DMS 273 treated with DMSO at 0.1 percent for 48 hours (cell line): ENCODE data around the gene ERC2.
"Not testable (repeated sequence)": the region's sequence is repeated elsewhere in the genome, so short reads cannot be mapped to it uniquely, and the experiment has no call there.

ENCODE experiments used
- DNase-seq: peaks from one replicate; lab custom pipeline; 2025; lab: John Stamatoyannopoulos, UW

The ERC2 gene

DNA sequence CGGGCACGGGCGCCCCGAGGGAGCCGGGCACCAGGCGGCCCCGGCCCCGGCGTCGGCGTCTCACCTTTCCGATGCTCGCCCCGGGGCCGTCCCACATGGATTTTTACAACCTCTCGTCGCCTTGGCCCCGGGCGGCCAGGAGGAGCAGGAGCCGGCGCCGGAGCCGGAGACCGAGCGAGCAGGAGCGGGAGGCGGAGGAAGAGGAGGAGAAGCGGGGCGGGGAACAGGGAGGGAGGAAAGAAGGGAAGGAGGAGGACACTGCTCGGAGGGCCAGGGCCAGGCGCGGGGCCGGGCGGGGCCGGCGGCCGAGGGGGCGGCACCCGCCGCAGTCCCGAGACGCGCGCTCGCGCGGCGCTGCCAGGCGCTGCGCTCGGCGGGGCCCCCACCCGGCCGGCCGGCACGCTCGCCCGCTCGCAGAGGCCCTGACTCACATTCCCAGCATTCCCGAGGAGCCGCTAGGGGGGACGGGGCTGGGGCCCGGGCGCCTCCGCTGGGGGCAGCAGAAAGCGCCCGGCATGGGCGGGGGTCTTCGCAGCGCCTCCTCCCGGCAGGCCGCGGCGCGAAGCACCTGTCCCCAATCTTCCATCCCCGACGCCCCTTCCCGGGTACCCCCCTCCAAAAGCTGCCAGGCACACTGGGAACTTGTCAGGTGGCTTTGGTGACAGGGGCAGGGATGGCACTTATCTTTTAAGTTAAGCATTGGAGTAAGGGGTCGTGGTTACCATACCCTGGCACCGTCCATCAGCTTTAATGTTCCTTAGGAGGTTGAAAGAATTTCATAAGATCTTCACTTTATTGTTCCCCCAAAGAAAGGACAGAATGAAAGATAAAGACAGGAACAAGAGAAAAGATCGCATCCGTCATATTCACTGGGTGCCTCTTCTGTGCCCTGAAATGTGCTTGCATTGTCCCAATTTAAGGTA, at the start of gene ERC2:
Gene ERC2, minus strand, starts transcription at position 284 of the 923 bp plus-strand sequence.
- no peak for DNase-seq

DNA sequence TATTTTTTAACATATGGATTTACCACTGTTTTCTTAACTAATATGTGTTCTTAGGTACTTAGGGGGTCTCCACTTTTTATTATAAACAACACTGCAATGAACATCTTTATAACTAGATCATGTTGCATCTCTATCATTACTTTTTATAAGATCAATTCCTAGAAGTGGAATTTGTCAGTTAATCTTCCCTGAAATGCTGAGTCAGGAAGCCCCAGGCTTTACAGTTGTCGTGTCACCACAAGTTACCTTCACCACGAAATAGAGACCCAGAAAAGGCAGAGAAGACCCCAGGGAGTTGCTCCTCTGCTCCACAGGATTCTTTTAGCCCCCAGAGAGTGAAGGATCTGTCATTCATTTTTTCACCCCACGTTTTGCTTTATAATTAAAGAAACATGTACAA, 34.5 kb upstream of the ERC2 start:
- no peak for DNase-seq

DNA sequence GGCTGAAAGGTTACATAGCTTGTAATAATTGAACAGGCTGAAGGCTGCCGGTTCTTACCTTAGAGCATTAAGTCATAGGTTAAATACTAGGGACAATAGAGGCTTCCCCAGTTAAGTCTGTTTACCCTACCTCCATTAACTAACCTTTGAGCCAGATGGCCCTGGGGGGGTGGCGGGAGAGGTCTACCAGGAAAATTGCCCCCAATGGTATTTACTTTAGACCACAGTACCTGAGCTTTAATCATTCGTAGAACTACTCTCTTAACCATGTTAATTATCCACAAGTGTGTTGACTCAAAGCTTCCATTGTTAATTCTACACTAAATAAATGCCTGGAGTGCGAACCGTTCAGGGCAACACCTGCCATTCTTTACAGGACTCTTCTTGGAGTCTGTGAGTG, 28.1 kb upstream of the ERC2 start:
- DNase-seq = not testable (repeated sequence)

DNA sequence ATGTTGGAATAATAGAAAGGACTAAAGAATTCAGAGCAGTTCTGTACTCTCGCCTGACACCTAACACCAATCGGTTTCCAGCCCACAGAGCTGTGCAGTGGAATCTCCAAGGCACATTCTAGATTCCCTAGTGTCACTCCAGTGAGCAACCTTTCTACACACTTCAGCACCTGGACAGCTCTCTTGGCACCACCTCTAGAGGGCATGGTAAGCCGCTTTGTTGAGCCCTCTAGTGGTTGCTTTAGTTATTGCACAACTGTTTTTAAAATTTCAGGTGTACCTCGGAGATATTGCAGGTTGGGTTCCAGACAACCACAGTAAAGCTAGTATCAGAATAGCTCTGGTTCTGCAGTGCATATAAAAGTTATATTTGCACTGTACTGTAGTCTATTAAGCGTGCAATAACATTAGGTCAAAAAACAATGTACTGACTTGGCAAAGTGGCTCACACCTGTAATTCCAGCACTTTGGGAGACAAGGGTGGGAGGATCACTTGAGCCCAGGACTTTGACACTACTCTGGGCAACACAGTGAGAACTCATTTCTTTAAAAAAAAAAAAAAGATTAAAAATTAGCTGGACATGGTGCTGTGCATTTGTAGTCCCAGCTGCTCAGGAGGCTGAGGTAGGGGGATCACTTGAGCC, 26.5 kb upstream of the ERC2 start:
- DNase-seq = peak; percentile 14

DNA sequence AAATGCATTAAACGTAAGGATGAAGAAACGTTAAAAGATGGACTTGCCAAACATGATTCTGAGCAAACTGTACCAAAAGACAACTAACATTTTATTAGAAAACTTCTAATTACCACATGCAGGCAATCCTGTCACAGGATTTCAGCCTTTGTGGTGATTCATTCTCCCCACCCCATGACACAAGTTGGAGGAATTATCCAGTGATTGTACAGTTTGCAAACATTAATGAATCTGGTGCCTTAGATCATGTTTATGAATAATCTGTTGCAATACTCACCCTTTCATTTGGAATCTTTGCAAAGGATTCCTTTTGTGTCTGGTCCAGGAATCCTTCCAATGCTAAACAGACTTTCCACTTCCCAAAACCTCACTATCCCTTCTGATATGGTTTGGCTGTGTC, 23.3 kb upstream of the ERC2 start:
- DNase-seq = no peak

DNA sequence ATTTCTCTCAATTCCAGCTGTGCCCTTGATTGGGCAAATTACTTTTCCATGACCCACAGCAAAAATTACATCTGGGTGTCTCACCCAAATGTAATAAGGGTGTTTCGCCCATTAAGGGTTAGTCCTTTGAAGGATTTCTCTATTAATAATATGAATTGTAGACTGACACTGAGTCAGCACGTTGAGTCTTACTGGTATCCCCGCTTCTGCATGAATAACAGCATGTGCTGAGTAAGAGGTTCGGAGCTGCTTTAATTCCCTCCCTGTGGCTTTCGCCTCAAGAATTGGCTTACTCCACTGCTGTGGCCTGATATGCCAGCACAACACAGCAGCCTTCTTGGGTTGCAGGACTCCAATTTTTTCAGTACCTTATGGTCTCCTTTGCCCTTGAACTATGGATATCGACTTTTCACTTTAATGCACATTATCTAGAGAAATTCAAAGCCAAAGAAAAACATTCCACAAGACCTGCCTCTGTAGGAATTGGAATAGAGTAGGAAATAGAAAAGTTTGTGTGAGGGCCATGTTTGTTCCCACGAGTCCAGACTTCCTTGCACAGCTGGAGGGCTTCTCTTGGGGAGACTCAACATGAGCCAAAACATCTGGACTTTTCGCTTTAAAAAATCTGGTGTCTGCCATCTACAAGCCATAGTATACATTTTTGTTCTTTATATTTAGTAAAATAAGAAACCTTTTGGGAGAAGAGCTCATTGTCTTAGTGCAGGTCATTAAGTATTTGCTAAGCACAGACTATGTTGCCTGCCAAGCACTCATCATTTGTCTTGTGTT, 20.7 kb upstream of the ERC2 start:
- no peak for DNase-seq

DNA sequence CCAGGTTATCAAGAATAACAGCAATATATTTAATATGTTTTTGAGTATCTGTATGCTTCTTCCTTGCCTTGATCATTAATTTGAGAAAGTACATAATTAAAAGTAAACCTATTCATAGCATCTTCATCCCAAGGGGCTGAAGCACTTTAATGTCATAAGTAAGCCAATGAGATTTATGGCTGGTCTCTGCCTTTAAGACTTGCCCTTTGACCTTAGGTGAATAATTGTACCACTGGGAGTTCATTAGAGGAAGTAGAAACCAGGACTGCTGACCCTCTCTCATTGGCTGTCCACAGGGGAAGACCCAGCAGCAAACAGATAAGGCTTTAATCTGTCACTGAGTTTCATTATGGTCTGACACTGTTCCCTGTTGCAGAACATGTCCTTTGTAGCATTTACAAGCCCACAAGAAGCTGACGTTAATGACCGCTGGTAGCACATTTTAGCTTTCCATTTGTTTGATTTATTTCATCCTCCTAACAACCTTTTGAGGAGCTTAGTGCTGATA, 16.3 kb upstream of the ERC2 start:
- no peak for DNase-seq

DNA sequence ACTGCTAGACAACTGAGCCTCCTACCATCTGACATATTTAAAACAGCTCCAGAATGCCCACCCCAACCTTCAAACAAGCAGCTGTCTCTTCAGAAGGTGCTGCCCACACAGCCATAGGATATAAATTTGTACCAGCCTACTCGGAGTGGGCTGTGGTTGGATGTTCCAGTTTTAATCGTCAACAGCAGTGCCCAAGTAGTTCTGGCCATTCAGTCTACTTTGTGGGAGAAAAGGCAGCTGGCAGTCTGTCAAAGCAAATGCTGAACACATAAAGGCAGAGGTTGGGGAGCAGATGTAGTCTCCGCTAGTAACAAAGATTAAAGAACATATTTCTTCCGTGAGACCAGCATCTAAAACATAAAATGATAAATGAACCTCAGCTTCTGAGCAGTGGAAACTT, 15.9 kb upstream of the ERC2 start:
- DNase-seq = no peak

DNA sequence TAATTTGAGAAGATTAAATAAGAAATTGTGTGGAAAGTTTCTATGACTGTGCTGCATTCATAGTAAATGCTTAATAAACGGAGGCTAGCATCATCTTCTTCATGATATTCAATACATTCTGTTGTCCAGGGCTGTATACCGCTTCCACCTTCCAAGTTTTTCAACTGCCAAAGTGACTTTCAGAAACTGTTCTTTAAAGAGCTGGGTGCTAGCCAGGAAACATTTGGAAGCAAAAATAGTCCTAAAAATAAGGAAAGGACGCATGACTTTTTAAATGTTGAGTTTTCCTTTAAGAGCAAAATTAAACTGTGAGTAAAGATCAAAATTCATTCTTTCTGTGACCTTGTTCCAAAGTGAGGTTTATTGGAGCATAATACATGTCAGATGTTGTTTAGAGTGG, 9.4 kb upstream of the ERC2 start:
- DNase-seq = no peak

DNA sequence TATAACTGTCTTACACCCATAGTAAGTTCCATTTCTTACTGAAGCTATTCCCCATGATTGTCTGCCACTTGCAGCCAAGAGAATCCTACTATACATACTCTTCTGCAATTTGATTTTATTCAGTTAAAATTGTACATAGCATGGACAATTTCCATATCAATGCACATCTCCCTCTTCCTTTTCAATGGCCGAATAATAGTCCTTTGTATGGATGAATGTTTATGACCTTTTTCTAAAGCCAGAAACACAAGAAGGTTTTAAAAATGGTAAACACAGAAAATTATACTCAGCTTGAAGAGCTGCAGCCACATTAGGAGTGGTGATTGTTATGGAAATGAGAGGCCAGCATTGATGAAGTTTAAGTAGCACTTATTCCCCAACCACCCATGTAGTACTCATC, 8.5 kb upstream of the ERC2 start:
- no peak for DNase-seq

DNA sequence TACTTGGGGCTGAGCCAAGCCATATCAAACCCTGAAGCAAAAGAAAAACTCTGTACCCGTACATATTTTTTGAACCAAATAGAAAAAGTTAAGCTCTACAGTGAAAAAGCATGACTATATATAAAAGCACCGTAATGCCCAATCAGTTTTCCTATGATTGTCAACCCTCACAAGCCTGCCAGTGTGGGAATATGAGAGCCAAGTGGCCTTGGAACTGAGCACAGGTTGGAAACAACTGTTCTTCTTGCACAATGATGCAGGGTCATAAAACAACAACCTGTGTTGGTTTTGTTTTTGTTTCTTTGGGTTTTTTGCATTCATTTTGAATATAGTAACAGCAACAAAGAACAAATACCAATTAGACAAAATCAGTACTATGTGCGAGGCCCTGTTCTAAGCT, 3.5 kb upstream of the ERC2 start:
- no peak for DNase-seq

DNA sequence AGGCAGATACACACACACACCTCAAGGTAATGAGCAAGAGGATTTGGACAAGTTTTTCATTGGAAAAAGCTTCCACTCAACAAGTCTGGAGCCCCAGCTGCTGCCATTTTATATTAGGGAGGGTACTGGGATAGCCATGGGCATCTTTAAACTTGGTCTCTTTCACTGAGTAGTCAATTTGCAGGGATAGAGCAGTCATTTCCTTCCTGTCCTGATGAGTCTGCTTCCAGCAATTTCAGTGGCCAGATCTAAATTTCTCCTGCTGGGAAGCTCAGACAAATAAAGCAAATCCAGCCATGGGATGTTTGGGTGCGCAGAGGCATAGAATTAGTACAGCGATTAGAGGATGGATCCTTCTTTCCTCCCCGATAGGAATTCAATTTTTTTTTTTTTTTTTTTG, 874 bp upstream of the ERC2 start:
- no peak for DNase-seq

DNA sequence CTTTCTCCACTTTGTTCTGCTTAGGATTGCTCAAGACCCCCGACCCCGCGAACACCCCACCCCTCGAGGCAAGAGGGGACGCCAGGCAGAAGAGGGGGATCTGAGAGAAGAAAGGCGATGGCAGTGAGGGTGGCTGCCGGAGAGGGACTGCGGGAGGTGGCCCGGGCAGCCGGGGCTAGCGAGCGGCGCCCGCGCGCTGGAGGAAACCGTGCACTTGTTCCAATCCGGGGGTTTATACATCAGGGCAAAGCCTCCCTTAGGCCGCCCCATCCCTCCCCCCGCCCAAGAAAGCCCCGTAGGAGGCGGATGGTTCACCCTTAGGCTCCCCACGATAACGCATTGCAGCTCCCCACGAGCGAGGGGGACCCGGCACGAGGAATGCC, 475 bp downstream of the ERC2 start:
- DNase-seq = no peak

DNA sequence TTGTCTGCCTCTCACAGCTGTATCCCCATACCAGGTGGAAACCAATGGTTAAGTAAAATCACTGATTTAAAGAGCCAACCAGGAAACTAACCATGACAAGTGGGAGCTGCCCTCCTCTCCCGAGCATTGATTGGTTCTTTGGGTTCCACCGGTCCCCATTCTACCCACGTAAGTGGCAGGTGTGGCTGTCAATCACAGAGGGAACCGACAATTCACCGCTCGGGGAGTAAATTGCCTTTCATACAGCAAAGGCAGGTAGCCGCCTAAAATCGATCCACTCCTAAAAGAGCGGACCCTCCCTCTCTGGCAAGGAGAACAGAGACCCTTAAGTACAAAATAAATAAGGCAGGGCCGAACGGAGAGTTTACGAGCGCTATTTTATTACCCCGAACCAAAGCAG, 1.2 kb downstream of the ERC2 start:
- DNase-seq = peak; percentile 50

DNA sequence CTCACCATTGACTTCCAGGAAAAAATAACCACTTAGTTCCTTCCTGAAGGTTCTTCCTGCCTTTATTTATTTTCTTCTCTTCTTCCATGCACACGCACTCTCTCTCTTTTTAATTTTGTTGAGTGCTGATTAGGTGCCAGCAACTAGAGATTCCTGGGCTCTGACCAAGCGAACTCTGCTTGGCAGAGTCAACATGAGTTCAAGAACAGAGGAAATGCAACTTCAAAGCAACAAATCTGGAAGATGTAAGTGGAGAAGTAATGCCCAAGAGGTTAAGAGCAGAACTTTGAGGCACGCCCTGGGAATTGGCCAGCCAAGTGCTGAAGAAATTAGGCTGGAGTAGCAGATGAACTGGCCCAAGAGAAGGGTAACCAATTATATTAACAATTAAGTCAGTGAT, 8.5 kb downstream of the ERC2 start:
- no peak for DNase-seq

DNA sequence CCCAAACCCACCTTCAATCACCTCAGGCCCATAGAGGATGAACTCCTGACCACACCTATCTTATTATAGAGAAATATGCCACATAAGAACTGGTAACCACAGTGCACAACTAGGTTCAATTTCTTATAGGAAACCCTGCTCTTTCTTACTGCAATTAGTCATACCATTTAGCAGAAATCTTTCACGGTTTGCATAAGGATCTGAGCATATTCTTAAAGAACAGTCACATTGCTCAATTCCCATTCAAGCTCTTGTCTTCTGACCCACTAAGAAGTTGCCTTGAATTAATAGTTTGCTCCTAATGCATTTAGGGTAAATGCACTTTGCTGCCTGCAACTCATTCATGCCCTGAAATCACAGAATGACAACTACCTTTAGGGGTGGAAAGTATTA, 9.2 kb downstream of the ERC2 start:
- no peak for DNase-seq

DNA sequence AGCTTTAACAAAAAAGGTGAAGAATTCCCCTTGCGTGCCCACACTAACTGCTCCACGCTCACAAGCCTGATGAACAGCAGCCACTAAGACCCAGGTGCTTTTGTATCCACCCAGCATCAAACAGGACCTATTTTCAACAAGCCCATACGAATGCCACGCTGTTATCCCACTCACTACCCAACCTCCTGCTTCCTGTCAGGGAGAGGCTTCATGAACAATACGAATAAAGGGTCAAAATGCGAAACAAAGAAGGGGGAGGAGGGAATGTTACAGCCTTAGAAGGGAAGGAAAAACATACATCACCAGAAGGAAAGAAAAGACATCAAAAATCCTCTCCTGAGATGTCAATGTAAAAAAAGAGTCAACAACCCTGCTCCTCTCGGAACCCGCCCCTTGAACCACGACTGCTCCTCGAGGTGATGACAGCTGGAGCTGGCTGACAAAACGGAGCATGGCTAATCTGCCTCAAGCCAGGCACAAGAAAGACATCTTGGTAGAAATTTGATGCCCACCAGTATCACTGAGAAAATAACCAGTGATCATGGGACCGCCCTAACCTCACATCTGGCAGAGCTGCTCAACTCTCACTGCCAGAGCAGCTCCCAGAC, 9.7 kb downstream of the ERC2 start:
- no peak for DNase-seq

DNA sequence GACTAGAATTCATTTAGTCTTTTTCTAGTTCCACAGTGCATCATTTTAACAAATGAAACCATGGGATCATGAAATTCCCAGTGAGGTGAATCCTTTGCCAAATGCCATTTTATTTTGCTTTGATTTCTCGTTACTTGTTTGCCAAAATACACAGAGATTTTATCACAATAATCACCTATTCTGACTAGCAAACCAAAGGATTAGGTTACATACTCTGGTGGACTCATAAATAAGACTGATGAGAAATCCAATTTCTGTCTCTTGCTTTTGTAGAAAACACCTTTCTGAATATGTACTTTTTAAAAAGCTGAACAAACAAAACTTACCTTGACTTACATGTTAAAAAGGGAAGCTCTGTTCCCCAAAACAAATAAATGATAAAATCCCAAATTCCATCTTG, 12.2 kb downstream of the ERC2 start:
- DNase-seq = no peak

DNA sequence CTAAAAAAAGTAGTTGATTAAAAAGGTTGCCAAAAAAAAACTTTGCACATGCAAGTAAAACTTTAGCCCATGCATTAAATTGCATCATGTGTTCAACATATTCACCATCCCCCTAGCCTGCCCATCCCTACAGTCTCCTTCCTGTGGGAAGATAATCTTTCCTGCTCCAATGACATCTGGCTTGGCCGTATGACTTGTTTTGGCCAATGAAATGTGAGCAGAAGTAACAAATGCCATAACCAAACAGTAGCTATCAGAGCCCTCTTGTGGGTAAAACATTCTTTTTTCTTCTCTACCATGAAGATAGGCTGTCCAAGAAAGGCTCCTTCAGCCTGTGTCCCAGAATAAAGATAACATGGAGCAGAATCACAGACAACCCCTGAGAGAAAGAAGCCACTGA, 15.3 kb downstream of the ERC2 start:
- DNase-seq = no peak

DNA sequence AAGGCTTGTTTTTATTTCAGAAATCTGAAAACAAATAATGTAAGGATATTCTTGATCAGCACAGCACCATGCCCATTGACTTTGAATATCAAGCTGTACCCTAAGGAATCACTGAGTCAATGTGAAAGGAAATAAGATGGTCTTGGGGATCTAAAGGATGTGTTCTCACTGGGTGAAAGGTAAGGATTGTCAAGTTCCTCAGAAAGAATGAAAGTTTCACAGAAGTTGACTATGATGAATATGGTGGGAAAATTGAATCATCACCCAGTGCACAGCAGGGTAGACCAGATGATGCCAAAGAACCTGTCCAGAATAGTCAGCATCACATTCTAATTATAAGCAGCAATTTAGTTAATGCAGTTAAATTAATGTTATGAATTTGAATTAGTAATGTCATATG, 16.2 kb downstream of the ERC2 start:
- no peak for DNase-seq

DNA sequence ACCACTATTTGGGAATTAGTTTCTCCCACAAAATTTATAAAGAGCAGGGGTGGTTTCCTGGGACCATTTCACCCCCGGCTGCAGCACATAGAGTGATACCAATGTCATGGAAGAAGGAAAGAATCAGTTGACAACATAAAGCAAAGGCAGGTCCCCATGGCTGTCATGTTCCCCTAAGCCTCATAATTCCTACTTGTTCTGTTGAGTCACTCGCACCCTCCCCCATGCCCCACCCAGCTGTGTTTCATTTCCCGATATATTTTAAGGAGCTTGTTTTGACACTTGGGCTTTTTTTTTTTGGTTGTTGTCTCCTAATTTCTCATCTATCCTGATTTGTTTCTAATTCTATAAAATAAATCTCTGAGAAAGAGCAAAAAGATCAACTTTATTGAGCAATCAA, 24.9 kb downstream of the ERC2 start:
- no peak for DNase-seq

DNA sequence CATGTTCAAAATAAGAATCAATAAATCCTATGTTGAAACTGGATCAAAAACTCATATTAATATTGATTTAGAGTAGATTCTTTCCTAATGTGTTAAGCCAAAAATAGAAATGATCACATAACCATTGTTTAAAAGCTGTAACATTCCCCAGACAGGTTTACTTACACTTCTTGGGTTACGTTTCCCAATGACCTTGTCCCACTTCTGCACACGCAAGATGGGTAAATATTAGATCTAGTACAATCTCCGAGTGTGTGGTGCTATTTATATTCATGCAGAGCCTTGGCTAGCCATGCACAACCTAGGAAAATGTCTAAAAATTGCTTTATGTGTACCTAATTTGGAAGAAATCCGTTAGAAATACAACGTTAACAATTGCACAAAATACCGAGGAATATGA, 39.6 kb downstream of the ERC2 start:
- no peak for DNase-seq
